ENCODE measurements around the gene ZNF282. TPM values are rescaled to one million over a fixed set of nuclear protein-coding genes. Genes with fewer than 3 reads are reported as not detected.
"Not testable (repeated sequence)": the region's sequence is repeated elsewhere in the genome, so short reads cannot be mapped to it uniquely, and the experiment has no call there.

The ZNF282 gene
- total RNA-seq, 1 donor from 2014 or later = 15.0 TPM

DNA sequence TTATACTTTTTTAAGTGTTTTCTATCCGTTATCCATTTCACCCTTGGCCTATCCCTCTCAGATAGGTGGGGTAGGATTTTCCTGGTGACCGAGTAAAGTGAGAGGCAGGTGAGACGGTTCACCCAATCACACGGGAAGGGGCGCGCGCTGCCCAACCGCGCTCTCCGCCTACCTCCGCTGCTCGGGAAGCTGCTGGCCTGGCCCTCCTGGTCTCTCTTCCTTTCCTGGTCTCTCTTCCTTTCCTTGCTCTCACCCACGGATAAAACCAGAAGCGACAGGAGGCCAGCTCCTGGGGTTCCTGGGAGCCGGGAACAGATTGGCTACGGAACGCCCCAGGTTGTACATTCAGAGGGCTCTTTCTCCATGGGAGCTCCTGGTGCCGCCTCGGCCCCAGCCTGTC, 29.8 kb downstream of the ZNF282 start:
- intact Hi-C loops (cut with micrococcal nuclease) = no loop called here
- no peaks in the 10 kb centered on the region for H3K9me3 ChIP-seq (replicated peaks)
- peaks cover 54% of the 10 kb centered on the region for H3K36me3 ChIP-seq
- no peaks in the 10 kb centered on the region for H3K27me3 ChIP-seq (ENCODE audit: low read depth)
- no peak overlapping the region for H3K4me3 ChIP-seq
- no peak overlapping the region for H3K27ac ChIP-seq (replicated peaks)
- no peak for TF ChIP-seq CTCF (IDR thresholded peaks at IDR 0.05; ENCODE audit: borderline replicate concordance)
- DNase-seq = no peak
- H3K4me1 ChIP-seq = no peaks in the 10 kb centered on the region

GRCh38 chr7:149225656-149226055, 30.3 kb downstream of the ZNF282 start:
- intact Hi-C loops (cut with micrococcal nuclease) = no loop called here
- TF ChIP-seq CTCF (IDR thresholded peaks at IDR 0.05; ENCODE audit: borderline replicate concordance) = no peak
- H3K36me3 ChIP-seq = peaks cover 48% of the 10 kb centered on the region
- DNase-seq = no peak
- H3K4me1 ChIP-seq = no peaks in the 10 kb centered on the region
- H3K27ac ChIP-seq (replicated peaks) = no peak overlapping the region
- no peak overlapping the region for H3K4me3 ChIP-seq
- no peaks in the 10 kb centered on the region for H3K9me3 ChIP-seq (replicated peaks)
- no peaks in the 10 kb centered on the region for H3K27me3 ChIP-seq (ENCODE audit: low read depth)

- H3K4me3 ChIP-seq; H3K27ac ChIP-seq (replicated peaks); DNase-seq; intact Hi-C loops (cut with micrococcal nuclease); H3K9me3 ChIP-seq (replicated peaks); H3K4me1 ChIP-seq; H3K27me3 ChIP-seq (ENCODE audit: low read depth): not testable (repeated sequence)
- peaks cover 43% of the 10 kb centered on the region for H3K36me3 ChIP-seq
Measured at GRCh38 chr7:149226366-149226765, 31.0 kb downstream of the ZNF282 start.

DNA sequence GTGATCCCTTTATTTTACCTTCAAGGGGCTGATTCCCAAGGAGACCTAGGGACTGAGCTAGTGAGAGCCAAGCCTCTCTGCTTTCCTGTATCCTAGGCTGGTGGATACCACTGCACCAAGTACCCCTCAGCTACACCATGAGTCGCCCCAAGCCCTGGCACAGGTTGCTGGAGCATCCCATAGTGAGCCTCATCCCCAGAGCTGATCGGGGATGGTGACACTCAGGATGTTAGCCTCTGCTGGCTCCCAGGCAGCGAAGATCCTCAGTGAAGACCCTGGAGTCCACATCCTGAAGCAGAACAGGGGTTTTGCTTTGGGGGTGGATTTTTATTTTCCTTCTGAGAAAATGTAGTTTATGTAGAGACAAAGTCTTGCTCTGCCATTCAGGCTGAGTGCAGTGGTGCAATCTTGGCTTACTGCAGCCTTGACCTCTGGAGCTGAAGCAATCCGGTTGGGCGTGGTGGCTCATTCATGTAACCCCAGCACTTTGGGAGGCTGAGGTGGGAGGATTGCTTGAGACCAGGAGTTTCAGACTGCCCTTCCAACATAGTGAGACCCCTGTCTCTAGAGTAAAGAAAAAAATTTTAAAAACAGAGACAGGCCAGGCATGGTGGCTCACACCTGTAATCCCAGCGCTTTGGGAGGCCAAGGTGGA, 31.6 kb downstream of the ZNF282 start:
- TF ChIP-seq CTCF (IDR thresholded peaks at IDR 0.05; ENCODE audit: borderline replicate concordance) = no peak
- H3K27me3 ChIP-seq (ENCODE audit: low read depth) = no peaks in the 10 kb centered on the region
- no peaks in the 10 kb centered on the region for H3K9me3 ChIP-seq (replicated peaks)
- peaks cover 37% of the 10 kb centered on the region for H3K36me3 ChIP-seq
- no peak overlapping the region for H3K4me3 ChIP-seq
- no peak for DNase-seq
- no peaks in the 10 kb centered on the region for H3K4me1 ChIP-seq
- H3K27ac ChIP-seq (replicated peaks) = no peak overlapping the region
- intact Hi-C loops (cut with micrococcal nuclease) = no loop called here

- DNase-seq = no peak
- H3K27me3 ChIP-seq (ENCODE audit: low read depth) = no peaks in the 10 kb centered on the region
- H3K9me3 ChIP-seq (replicated peaks) = no peaks in the 10 kb centered on the region
- no peaks in the 10 kb centered on the region for H3K4me1 ChIP-seq
- intact Hi-C loops (cut with micrococcal nuclease) = no loop called here
- no peak for TF ChIP-seq CTCF (IDR thresholded peaks at IDR 0.05; ENCODE audit: borderline replicate concordance)
- no peak overlapping the region for H3K27ac ChIP-seq (replicated peaks)
- H3K36me3 ChIP-seq = peaks cover 18% of the 10 kb centered on the region
- no peak overlapping the region for H3K4me3 ChIP-seq
Measured at GRCh38 chr7:149228831-149229471, 33.6 kb downstream of the ZNF282 start.

DNA sequence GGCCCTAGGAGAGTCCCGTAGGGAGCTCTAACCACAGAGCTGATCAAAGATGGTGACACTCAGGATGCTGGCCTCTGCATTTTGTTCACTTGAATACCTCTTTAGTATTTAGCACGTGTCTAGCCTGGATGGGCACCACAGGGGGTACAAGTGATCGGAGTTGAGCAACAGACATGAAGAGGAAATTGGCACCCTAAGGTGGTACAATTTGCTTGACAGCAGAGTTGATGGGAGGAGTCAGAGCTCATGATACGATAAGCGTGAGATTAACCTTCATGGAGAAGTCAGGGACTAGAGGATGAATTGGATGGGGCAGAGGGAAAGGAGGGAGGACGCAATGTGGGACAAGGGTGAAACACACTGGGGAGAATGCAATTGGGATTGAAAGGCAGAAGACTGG, 34.2 kb downstream of the ZNF282 start:
- H3K27ac ChIP-seq (replicated peaks) = no peak overlapping the region
- no peaks in the 10 kb centered on the region for H3K9me3 ChIP-seq (replicated peaks)
- peaks cover 12% of the 10 kb centered on the region for H3K36me3 ChIP-seq
- H3K27me3 ChIP-seq (ENCODE audit: low read depth) = no peaks in the 10 kb centered on the region
- TF ChIP-seq CTCF (IDR thresholded peaks at IDR 0.05; ENCODE audit: borderline replicate concordance) = no peak
- no peak overlapping the region for H3K4me3 ChIP-seq
- H3K4me1 ChIP-seq = no peaks in the 10 kb centered on the region
- no peak for DNase-seq
- intact Hi-C loops (cut with micrococcal nuclease) = no loop called here
